Astrocyte of the cerebellum (primary cell): Measurements from ENCODE around the gene CSF3.

ENCODE experiments used
- DNase-seq: peaks from one replicate; pipeline ENCODE4 v3.0.0-alpha.2; 2011; ENCODE audit warnings: low read depth
- H3K4me3 ChIP-seq: 2 replicates; pipeline ENCODE4 v1.5.1; 2011; ENCODE audit warnings: mild to moderate bottlenecking, low read depth, low read length, moderate library complexity
- in situ Hi-C: cut with HindIII; loops from 2 replicates; pipeline ENCODE4 v1.10.0; 2017; ENCODE audit warnings: low sequenced_read_pairs
- TF ChIP-seq, protein P1 (sequence below): IDR thresholded peaks from 2 replicates; pipeline ENCODE4 v1.5.1; 2012; ENCODE audit warnings: low read length, low read depth, moderate library complexity, mild to moderate bottlenecking; ENCODE audit errors: missing control alignments

CSF3 gene

GRCh38 chr17:40015005-40015997 is at the start of gene CSF3:
TSS of gene CSF3 (plus strand) at chr17:40015440. CDS start at chr17:40015475, 35 bp downstream.
- TF ChIP-seq, protein P1, sequence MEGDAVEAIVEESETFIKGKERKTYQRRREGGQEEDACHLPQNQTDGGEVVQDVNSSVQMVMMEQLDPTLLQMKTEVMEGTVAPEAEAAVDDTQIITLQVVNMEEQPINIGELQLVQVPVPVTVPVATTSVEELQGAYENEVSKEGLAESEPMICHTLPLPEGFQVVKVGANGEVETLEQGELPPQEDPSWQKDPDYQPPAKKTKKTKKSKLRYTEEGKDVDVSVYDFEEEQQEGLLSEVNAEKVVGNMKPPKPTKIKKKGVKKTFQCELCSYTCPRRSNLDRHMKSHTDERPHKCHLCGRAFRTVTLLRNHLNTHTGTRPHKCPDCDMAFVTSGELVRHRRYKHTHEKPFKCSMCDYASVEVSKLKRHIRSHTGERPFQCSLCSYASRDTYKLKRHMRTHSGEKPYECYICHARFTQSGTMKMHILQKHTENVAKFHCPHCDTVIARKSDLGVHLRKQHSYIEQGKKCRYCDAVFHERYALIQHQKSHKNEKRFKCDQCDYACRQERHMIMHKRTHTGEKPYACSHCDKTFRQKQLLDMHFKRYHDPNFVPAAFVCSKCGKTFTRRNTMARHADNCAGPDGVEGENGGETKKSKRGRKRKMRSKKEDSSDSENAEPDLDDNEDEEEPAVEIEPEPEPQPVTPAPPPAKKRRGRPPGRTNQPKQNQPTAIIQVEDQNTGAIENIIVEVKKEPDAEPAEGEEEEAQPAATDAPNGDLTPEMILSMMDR: no peak
- DNase-seq: no peak
- H3K4me3 ChIP-seq: no peak within 1 kb of the TSS
- in situ Hi-C loops: no loop called here

GRCh38 chr17:39966771-39967170 is 48.5 kb upstream of the CSF3 start:
- no peak for DNase-seq
- H3K4me3 ChIP-seq: no peak overlapping the region
- in situ Hi-C loops: no loop called here
- TF ChIP-seq, protein P1: no peak

DNA sequence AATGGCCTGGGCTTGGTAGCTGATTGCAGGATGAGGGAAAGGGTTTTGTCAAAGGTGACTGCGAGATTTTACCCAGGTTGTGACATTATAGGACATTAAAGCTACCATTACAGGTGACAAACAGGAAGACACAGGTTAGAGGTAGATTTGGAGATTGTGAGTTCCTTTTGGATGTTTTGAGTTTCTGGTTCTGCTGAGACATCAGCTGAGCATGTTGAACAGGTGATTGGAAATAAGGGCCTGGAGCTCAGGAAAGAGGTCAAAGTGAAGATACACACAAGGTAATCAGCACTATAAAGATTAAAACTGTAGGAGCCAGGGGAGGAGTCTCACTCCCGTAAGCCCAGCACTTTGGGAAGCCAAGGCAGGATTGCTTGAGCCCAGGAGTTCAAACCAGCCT is 46.5 kb upstream of the CSF3 start:
- no peak for DNase-seq
- TF ChIP-seq, protein P1: no peak
- in situ Hi-C loops: no loop called here
- H3K4me3 ChIP-seq: no peak overlapping the region

DNA sequence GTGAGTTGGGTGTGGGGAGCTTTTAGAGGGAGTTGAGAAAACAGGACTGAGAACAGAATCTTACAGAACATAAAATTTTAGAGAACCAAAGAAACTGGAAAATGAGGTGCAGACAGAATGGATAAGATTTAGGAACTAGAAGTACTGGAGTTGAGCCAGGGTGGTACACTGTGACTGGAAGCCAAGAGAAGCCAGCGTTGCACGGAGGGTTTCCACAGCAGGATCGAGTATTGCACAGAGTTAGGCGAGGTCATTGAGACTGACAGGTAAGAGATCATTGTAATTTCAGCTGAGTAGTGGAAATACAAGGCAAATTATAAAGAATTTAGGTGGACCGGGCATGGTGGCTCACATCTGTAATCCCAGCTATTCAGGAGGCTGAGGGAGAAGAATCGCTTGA is 45.9 kb upstream of the CSF3 start:
- TF ChIP-seq, protein P1: no peak
- no peak overlapping the region for H3K4me3 ChIP-seq
- in situ Hi-C loops: no loop called here
- no peak for DNase-seq

- DNase-seq: no peak
- in situ Hi-C loops: no loop called here
- TF ChIP-seq, protein P1: no peak
- H3K4me3 ChIP-seq: no peak overlapping the region
Measured at GRCh38 chr17:39970157-39970692, 45.0 kb upstream of the CSF3 start.

- in situ Hi-C loops: no loop called here
- DNase-seq: no peak
- TF ChIP-seq, protein P1: no peak
- H3K4me3 ChIP-seq: no peak overlapping the region
Measured at GRCh38 chr17:39971076-39971603, 44.1 kb upstream of the CSF3 start.
